ENCODE data around the gene DISC1.

Gene DISC1

GRCh38 chr1:231918239-231919015, 291.8 kb downstream of the DISC1 start:
- FAIRE-seq (no peak), DNase-seq (ENCODE audit: insufficient read length, low spot score) (no peak)

- DNase-seq (ENCODE audit: insufficient read length, low spot score), result no peak
- FAIRE-seq, result no peak
Measured at GRCh38 chr1:231919239-231919885, 292.8 kb downstream of the DISC1 start.

GRCh38 chr1:231919886-231920285, 293.3 kb downstream of the DISC1 start:
- DNase-seq (ENCODE audit: insufficient read length, low spot score) (no peak), FAIRE-seq (no peak)

GRCh38 chr1:231921646-231922345, 295.2 kb downstream of the DISC1 start:
- DNase-seq (ENCODE audit: insufficient read length, low spot score), result no peak
- no peak for FAIRE-seq

GRCh38 chr1:231923491-231924041, 297.0 kb downstream of the DISC1 start:
- FAIRE-seq, result no peak
- DNase-seq (ENCODE audit: insufficient read length, low spot score), result no peak

GRCh38 chr1:231924180-231924579, 297.6 kb downstream of the DISC1 start:
- FAIRE-seq, result no peak
- DNase-seq (ENCODE audit: insufficient read length, low spot score), result no peak

GRCh38 chr1:231925864-231926263, 299.3 kb downstream of the DISC1 start:
- DNase-seq (ENCODE audit: insufficient read length, low spot score) (no peak), FAIRE-seq (no peak)

GRCh38 chr1:231926340-231926739, 299.8 kb downstream of the DISC1 start:
- DNase-seq (ENCODE audit: insufficient read length, low spot score) (no peak), FAIRE-seq (no peak)

- DNase-seq (ENCODE audit: insufficient read length, low spot score) (no peak), FAIRE-seq (no peak)
Measured at GRCh38 chr1:231926933-231927332, 300.3 kb downstream of the DISC1 start.

GRCh38 chr1:231927431-231927830, 300.8 kb downstream of the DISC1 start:
- FAIRE-seq (no peak), DNase-seq (ENCODE audit: insufficient read length, low spot score) (no peak)

GRCh38 chr1:231929311-231929710, 302.7 kb downstream of the DISC1 start:
- DNase-seq (ENCODE audit: insufficient read length, low spot score) (no peak), FAIRE-seq (no peak)

- no peak for FAIRE-seq
Measured at GRCh38 chr1:231930257-231930947, 303.8 kb downstream of the DISC1 start.

GRCh38 chr1:231931146-231931545, 304.6 kb downstream of the DISC1 start:
- FAIRE-seq (no peak), DNase-seq (ENCODE audit: insufficient read length, low spot score) (no peak)

More at GRCh38 chr1:231930257-231930947, 303.8 kb downstream of the DISC1 start:
- no peak for DNase-seq (ENCODE audit: insufficient read length, low spot score)

- DNase-seq (ENCODE audit: insufficient read length, low spot score), result no peak
- FAIRE-seq, result no peak
Measured at GRCh38 chr1:231931846-231932454, 305.4 kb downstream of the DISC1 start.

- FAIRE-seq (no peak), DNase-seq (ENCODE audit: insufficient read length, low spot score) (no peak)
Measured at GRCh38 chr1:231933711-231934626, 307.4 kb downstream of the DISC1 start.

- FAIRE-seq (no peak), DNase-seq (ENCODE audit: insufficient read length, low spot score) (no peak)
Measured at GRCh38 chr1:231934797-231935196, 308.2 kb downstream of the DISC1 start.

GRCh38 chr1:231935856-231936255, 309.3 kb downstream of the DISC1 start:
- FAIRE-seq, result no peak
- DNase-seq (ENCODE audit: insufficient read length, low spot score), result no peak

- FAIRE-seq, result no peak
- no peak for DNase-seq (ENCODE audit: insufficient read length, low spot score)
Measured at GRCh38 chr1:231936983-231937775, 310.6 kb downstream of the DISC1 start.

All from HTR-8/SVneo (cell line).